Kidney glomerular epithelial cell (primary cell): Measurements from ENCODE around the gene EMC1.
"Not testable (repeated sequence)": the region's sequence is repeated elsewhere in the genome, so short reads cannot be mapped to it uniquely, and the experiment has no call there.

ENCODE experiments used
- DNase-seq: peaks from one replicate; lab custom pipeline; 2025; lab: John Stamatoyannopoulos, UW

The EMC1 gene

GRCh38 chr1:19260211-19261138 is 9.2 kb upstream of the EMC1 start:
- no peak for DNase-seq

GRCh38 chr1:19258353-19258752 is 7.0 kb upstream of the EMC1 start:
- no peak for DNase-seq

- DNase-seq: no peak
These were observed 6.0 kb upstream of the EMC1 start for GRCh38 chr1:19257178-19257914.

DNA sequence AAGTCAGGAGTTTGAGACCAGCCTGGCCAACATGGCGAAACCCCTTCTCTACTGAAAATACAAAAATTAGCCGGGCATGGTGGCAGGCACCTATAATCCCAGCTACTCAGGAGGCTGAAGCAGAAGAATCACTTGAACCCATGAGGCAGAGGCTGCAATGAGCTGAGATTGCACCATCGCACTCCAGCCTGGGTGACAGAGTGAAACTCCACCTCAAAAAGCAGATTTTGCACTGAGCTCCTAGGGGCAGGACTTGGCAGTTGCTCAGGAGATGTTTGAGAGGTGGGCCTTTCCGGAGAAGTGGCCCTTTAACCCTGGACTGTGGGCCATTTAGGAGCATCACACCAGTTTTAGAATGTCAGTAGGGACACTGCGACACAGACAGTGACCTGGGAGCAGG is 5.0 kb upstream of the EMC1 start:
- DNase-seq: not testable (repeated sequence)

GRCh38 chr1:19255288-19255687 is 4.0 kb upstream of the EMC1 start:
- no peak for DNase-seq

DNA sequence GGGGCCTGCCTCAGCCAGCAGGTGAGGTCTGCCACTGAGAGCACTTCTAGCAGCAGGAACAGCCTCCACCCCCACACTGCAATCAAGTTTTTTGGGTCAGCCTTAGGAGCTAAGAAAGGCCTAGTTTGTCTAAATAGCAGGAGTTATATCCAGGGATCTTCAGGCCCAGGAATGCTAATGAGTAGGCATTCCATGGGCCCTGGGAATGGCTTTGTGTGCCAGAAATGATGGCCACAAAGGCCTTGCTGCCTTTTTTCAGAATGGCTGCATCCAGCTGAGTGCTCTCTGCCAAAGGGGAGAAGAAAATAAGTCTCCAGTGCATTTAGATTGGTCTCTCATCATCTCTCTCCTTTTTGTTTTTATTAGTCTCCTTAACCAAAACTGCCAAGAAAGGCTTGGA is 3.1 kb upstream of the EMC1 start:
- no peak for DNase-seq

DNA sequence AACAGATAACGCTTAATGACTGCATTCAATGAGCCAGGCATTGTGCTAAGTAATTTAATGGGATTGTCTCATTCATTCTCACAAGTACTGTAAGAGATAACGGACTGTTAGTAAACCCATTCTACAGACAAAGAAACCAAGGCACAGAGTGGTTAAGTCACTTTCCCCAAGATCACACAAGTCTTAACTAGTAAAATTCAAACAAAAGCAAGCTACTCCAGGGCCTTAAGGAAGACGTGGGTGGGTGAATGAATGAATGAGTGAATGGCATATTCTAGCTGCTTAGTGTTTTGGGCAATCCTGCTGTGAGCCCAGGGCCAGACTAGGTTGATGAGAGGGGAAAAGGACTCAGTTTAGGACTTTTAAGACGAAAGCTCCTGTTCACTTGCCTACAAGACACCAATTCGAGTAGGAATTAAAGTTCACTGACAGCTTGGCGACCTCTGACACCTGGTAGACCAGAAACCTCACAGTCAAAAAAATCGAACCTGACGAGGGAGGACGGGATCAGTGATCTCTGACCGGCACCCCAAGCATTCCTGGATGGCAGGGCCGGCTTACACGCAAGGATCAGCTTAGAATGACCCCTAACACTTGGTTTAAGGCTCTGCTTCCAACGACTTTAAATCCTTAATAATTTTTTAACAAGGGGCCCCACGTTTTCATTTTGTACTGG is 557 bp downstream of the EMC1 start:
- DNase-seq: no peak

- peak; percentile 51 for DNase-seq
These were observed 10.4 kb downstream of the EMC1 start for GRCh38 chr1:19240673-19241538.

DNA sequence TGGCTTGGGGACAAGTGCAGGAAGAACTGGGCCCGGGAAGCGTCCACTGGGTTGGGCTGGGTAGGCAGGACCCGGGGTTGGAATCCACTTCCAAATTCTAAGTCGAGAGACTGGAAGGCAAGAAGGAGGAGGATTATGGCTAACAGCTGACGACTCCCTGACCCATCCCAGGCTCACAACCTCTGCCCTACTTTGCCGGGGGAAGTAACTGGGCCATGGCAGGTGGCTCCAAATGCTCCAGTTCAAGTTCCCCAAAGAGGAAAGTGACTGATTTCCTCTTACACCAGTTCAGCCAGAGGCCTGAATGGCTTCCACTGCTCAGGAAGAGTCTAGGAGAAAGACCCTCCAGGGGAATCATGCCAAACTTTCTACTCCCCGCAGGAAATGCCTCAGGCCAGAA is 11.4 kb downstream of the EMC1 start:
- no peak for DNase-seq

DNA sequence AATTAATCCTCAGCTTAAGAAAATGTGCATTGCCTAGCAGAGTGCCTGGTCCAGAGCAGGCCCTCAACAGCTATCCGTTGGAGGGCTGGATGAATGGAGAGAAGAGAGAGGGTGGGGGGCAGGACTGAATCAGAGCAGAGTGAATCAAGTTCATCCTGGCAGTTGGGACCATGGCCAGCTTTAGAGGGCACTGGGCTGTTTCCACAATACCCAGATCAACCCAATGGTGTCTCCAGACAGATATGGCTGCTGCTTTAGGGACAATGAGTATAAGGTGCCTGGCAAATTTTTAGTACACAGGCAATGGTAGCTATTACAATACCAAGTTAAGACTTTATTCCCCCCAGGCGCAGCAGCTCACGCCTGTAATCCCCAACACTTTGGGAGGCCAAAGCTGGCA is 17.1 kb downstream of the EMC1 start:
- DNase-seq: no peak

DNA sequence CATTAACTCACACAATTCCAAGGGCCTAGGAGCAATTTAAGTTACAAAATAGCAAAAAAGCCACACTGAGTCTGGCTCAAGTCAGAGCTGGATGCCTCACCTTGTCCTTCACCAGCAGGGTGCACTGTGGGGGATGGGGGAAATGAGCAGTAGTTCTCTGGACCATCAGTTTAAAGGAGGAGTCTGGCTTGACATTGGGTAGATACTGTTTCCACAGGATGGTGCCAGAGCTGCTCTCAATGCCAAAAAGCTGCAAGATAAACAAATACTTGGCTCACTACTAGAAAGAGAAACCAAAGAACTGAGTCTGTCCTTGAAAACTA is 18.8 kb downstream of the EMC1 start:
- DNase-seq: peak; percentile 22

GRCh38 chr1:19231736-19232523 is 19.4 kb downstream of the EMC1 start:
- DNase-seq: not testable (repeated sequence)

- no peak for DNase-seq
These were observed 21.4 kb downstream of the EMC1 start for GRCh38 chr1:19229828-19230325.

- no peak for DNase-seq
These were observed 22.1 kb downstream of the EMC1 start for GRCh38 chr1:19229229-19229628.

- DNase-seq: peak; percentile 62
These were observed 28.1 kb downstream of the EMC1 start for GRCh38 chr1:19222979-19223824.

- no peak for DNase-seq
These were observed 28.8 kb downstream of the EMC1 start for GRCh38 chr1:19222573-19222972.

- no peak for DNase-seq
These were observed 30.3 kb downstream of the EMC1 start for GRCh38 chr1:19220991-19221390.

- DNase-seq: no peak
These were observed 31.1 kb downstream of the EMC1 start for GRCh38 chr1:19220080-19220846.

GRCh38 chr1:19219451-19219850 is 31.9 kb downstream of the EMC1 start:
- no peak for DNase-seq
